H1 (cell line): ENCODE measurements around the gene MRM2. TPM values are rescaled to one million over a fixed set of nuclear protein-coding genes. Genes with fewer than 3 reads are reported as not detected.

Experiments used
- CTCF ChIA-PET: fragments of 300-600 bp; sonication (Branson Sonifier 250); formaldehyde crosslinking; loops from one replicate; lab custom pipeline; 2021; ENCODE audit not compliant: partially characterized antibody; lab: Charles Lee
- POLR2A ChIA-PET: fragments of 300-600 bp; sonication (Branson Sonifier 250); formaldehyde crosslinking; loops from one replicate; lab custom pipeline; 2021; ENCODE audit warnings: inconsistent platforms; ENCODE audit not compliant: partially characterized antibody; lab: Charles Lee
- DNase-seq, 2 experiments: peaks; one replicate each; pipeline versions ENCODE4 v3.0.0 to v3.0.0-alpha.2; 2010 to 2022; ENCODE audit warnings: low spot score in 2 of 2, low read depth in 1 of 2, mixed read lengths in 1 of 2
- FAIRE-seq: peaks from 2 replicates; lab custom pipeline; 2011; peaks lifted over from hg19 to GRCh38; lab: Jason Lieb, UNC
- H2AFZ ChIP-seq: 2 replicates; pipeline ENCODE4 v1.8.1; 2012; ENCODE audit warnings: low read length, inconsistent platforms
- H2AK5ac ChIP-seq: 2 replicates; pipeline ENCODE4 v1.6.1; 2013; ENCODE audit warnings: low read depth, low read length
- H2BK120ac ChIP-seq: replicated peaks from 2 replicates; pipeline ENCODE3; 2013; ENCODE audit warnings: low read depth, low read length, inconsistent platforms
- H2BK12ac ChIP-seq: 2 replicates; pipeline ENCODE4 v1.6.1; 2013; ENCODE audit warnings: low read depth, low read length
- H2BK15ac ChIP-seq: 2 replicates; pipeline ENCODE4 v1.6.1; 2013; ENCODE audit warnings: low read length
- H2BK20ac ChIP-seq: 2 replicates; pipeline ENCODE4 v1.6.1; 2013; ENCODE audit warnings: low read length
- H2BK5ac ChIP-seq: 2 replicates; pipeline ENCODE4 v1.6.1; 2013; ENCODE audit warnings: low read depth, low read length
- H3K14ac ChIP-seq: 2 replicates; pipeline ENCODE4 v1.6.1; 2013; ENCODE audit warnings: inconsistent platforms; ENCODE audit not compliant: insufficient read length
- H3K18ac ChIP-seq: 2 replicates; pipeline ENCODE4 v1.6.1; 2013; ENCODE audit warnings: low read length; ENCODE audit errors: extremely low read depth
- H3K23ac ChIP-seq: 2 replicates; pipeline ENCODE4 v1.6.1; 2013; ENCODE audit warnings: inconsistent platforms; ENCODE audit not compliant: insufficient read length
- H3K23me2 ChIP-seq: 2 replicates; pipeline ENCODE4 v1.6.1; 2013; ENCODE audit warnings: low read depth, low read length
- H3K27ac ChIP-seq: 2 replicates; pipeline ENCODE4 v1.6.1; 2011; ENCODE audit warnings: low read depth, low read length, inconsistent platforms
- H3K27me3 ChIP-seq, 4 experiments: replicated peaks in 1 of 4; 1 replicate in 1 of 4; 2 replicates in 3 of 4; pipeline versions ENCODE4 v1.6.1 to v1.8.1; 2011 to 2013; ENCODE audit warnings: low read length in 3 of 4, mild to moderate bottlenecking in 3 of 4, inconsistent platforms in 2 of 4, mixed read lengths in 2 of 4, moderate library complexity in 1 of 4; ENCODE audit not compliant: control insufficient read depth in 3 of 4, insufficient read depth in 3 of 4; ENCODE audit errors: extremely low read depth in 1 of 4
- H3K36me3 ChIP-seq, 4 experiments: 2 replicates each; pipeline versions ENCODE4 v1.6.1 to v1.8.1; 2011 to 2013; ENCODE audit warnings: mild to moderate bottlenecking in 4 of 4, low read length in 3 of 4, moderate library complexity in 2 of 4, control low read depth in 1 of 4, inconsistent platforms in 1 of 4; ENCODE audit not compliant: insufficient read depth in 4 of 4, control insufficient read depth in 2 of 4
- H3K4ac ChIP-seq: replicated peaks from 2 replicates; pipeline ENCODE3; 2013; ENCODE audit warnings: low read length, low read depth, mixed read lengths, inconsistent platforms; ENCODE audit not compliant: insufficient read length
- H3K4me1 ChIP-seq, 4 experiments: replicated peaks in 1 of 4; 1 replicate in 1 of 4; 2 replicates in 3 of 4; pipeline versions ENCODE4 v1.6.1 to v1.8.1; 2011 to 2013; ENCODE audit warnings: low read length in 3 of 4, inconsistent platforms in 2 of 4, mixed read lengths in 1 of 4; ENCODE audit not compliant: insufficient read depth in 4 of 4, control insufficient read depth in 3 of 4
- H3K4me2 ChIP-seq, 2 experiments: 2 replicates each; pipeline versions ENCODE4 v1.6.1 to v1.8.1; 2011 to 2013; ENCODE audit warnings: low read depth in 2 of 2, low read length in 2 of 2, control low read depth in 1 of 2, inconsistent platforms in 1 of 2, mild to moderate bottlenecking in 1 of 2; ENCODE audit not compliant: insufficient read depth in 1 of 2
- H3K4me3 ChIP-seq, 4 experiments: fragments of 200-600, 300-600 bp in 1 of 4; sonication (generic), shearing (Covaris generic), sonication (Bioruptor Twin) in 1 of 4; 2 replicates each; pipeline versions ENCODE4 v1.5.1 to v1.8.1; 2011 to 2016; ENCODE audit warnings: low read length in 4 of 4, low read depth in 3 of 4, control low read depth in 2 of 4, inconsistent platforms in 2 of 4, mild to moderate bottlenecking in 2 of 4, mixed read lengths in 1 of 4, moderate library complexity in 1 of 4; ENCODE audit not compliant: insufficient read depth in 2 of 4; ENCODE audit errors: extremely low read depth in 1 of 4
- H3K56ac ChIP-seq: replicated peaks from 2 replicates; pipeline ENCODE3; 2013; ENCODE audit warnings: low read depth, mild to moderate bottlenecking, mixed read lengths, low read length, inconsistent platforms; ENCODE audit not compliant: insufficient read length
- H3K79me1 ChIP-seq: 2 replicates; pipeline ENCODE4 v1.6.1; 2013; ENCODE audit warnings: low read depth, low read length, control low read depth
- H3K79me2 ChIP-seq, 2 experiments: 2 replicates each; pipeline versions ENCODE4 v1.6.1 to v1.8.1; 2012 to 2013; ENCODE audit warnings: low read length in 2 of 2, mild to moderate bottlenecking in 2 of 2, inconsistent platforms in 1 of 2; ENCODE audit not compliant: insufficient read depth in 2 of 2, control insufficient read depth in 1 of 2
- H3K9ac ChIP-seq, 4 experiments: replicated peaks in 1 of 4; 1 replicate in 1 of 4; 2 replicates in 3 of 4; pipeline versions ENCODE4 v1.6.1 to v1.8.1; 2011 to 2013; ENCODE audit warnings: low read depth in 3 of 4, low read length in 3 of 4, control low read depth in 2 of 4, mild to moderate bottlenecking in 2 of 4, moderate library complexity in 2 of 4, inconsistent platforms in 1 of 4; ENCODE audit errors: extremely low read depth in 1 of 4
- H3K9me3 ChIP-seq, 2 experiments: 2 replicates each; pipeline versions ENCODE4 v1.6.1 to v1.8.1; 2012 to 2013; ENCODE audit warnings: mild to moderate bottlenecking in 2 of 2, moderate library complexity in 2 of 2, control low read depth in 1 of 2, inconsistent platforms in 1 of 2, low read depth in 1 of 2, low read length in 1 of 2, mixed read lengths in 1 of 2; ENCODE audit not compliant: insufficient read depth in 2 of 2
- H4K20me1 ChIP-seq, 2 experiments: replicated peaks in 1 of 2; 2 replicates each; pipeline versions ENCODE3 to v1.8.1; 2011 to 2013; ENCODE audit warnings: inconsistent platforms in 2 of 2, low read length in 2 of 2, mild to moderate bottlenecking in 1 of 2; ENCODE audit not compliant: insufficient read depth in 2 of 2, control insufficient read depth in 1 of 2
- H4K5ac ChIP-seq: 2 replicates; pipeline ENCODE4 v1.6.1; 2013; ENCODE audit warnings: low read length, low read depth, mixed read lengths, inconsistent platforms; ENCODE audit not compliant: insufficient read length
- H4K8ac ChIP-seq: 2 replicates; pipeline ENCODE4 v1.8.0; 2013; ENCODE audit warnings: mild to moderate bottlenecking, moderate library complexity, low read length, inconsistent platforms; ENCODE audit not compliant: insufficient read depth; ENCODE audit errors: extremely low read depth
- H4K91ac ChIP-seq: replicated peaks from 2 replicates; pipeline ENCODE3; 2013; ENCODE audit warnings: low read length, mixed read lengths, inconsistent platforms; ENCODE audit not compliant: insufficient read length
- ASH2L ChIP-seq: fragments of 200-600, 300-600 bp; sonication (generic); IDR thresholded peaks from one replicate; pipeline ENCODE4 v1.7.1; 2017; ENCODE audit warnings: low read length
- BRCA1 ChIP-seq: IDR thresholded peaks from 2 replicates; pipeline ENCODE4 v1.6.1; 2012; ENCODE audit warnings: low read depth, low read length, improper control_type of control experiment
- EP300 ChIP-seq, 2 experiments: IDR thresholded peaks; 1 replicate in 1 of 2; 2 replicates in 1 of 2; pipeline ENCODE4 v1.6.1; 2011 to 2012; ENCODE audit warnings: low read depth in 2 of 2, low read length in 2 of 2, mild to moderate bottlenecking in 2 of 2, borderline replicate concordance in 1 of 2, inconsistent platforms in 1 of 2, moderate library complexity in 1 of 2
- GTF2F1 ChIP-seq: IDR thresholded peaks from 2 replicates; pipeline ENCODE4 v1.6.1; 2012; ENCODE audit warnings: low read depth, low read length, improper control_type of control experiment, borderline replicate concordance
- MAFK ChIP-seq: IDR thresholded peaks from 2 replicates; pipeline ENCODE4 v1.6.1; 2012; ENCODE audit warnings: low read depth, mild to moderate bottlenecking, improper control_type of control experiment, low read length
- MAX ChIP-seq: IDR thresholded peaks from 2 replicates; pipeline ENCODE4 v1.6.1; 2012; ENCODE audit warnings: inconsistent platforms
- NRF1 ChIP-seq: IDR thresholded peaks from 2 replicates; pipeline ENCODE4 v1.6.1; 2011; ENCODE audit warnings: mild to moderate bottlenecking, low read depth, low read length, improper control_type of control experiment
- POLR2AphosphoS5 ChIP-seq: IDR thresholded peaks from 2 replicates; pipeline ENCODE4 v1.6.1; 2011; ENCODE audit warnings: low read depth, low read length
- SP1 ChIP-seq: IDR thresholded peaks from 2 replicates; pipeline ENCODE4 v1.6.1; 2011; ENCODE audit warnings: low read depth, low read length
- TCF12 ChIP-seq: IDR thresholded peaks from 2 replicates; pipeline ENCODE4 v1.6.1; 2011; ENCODE audit warnings: low read depth, mild to moderate bottlenecking, low read length
- USF2 ChIP-seq: IDR thresholded peaks from 2 replicates; pipeline ENCODE4 v1.6.1; 2011; ENCODE audit warnings: low read length, improper control_type of control experiment
- WGBS, 2 experiments: shearing (Covaris generic) in 1 of 2; methylation state at CpG; one replicate each; pipeline versions ENCODE4 v1.1.6 to v1.1.7; 2013 to 2015; ENCODE audit warnings: low lambda C conversion rate in 2 of 2, mixed read lengths in 2 of 2, inconsistent platforms in 1 of 2, low coverage in 1 of 2, missing lambda C conversion rate in 1 of 2; ENCODE audit not compliant: insufficient replicate concordance in 2 of 2, insufficient coverage in 1 of 2, insufficient read length in 1 of 2; ENCODE audit errors: extremely low coverage in 1 of 2, missing lambda C conversion rate in 1 of 2; 5-methylcytosine and 5-hydroxymethylcytosine counted together
- polyA plus RNA-seq, 7 experiments: library from polyadenylated mRNA; depleted of rRNA in 3 of 7; stranded (reverse) in 5 of 7; unstranded in 2 of 7; fragments of >200 nt in 5 of 7; fragments of 200-250 nt in 2 of 7; gene quantifications; 1 replicate in 5 of 7; 2 replicates in 1 of 7; 4 replicates in 1 of 7; pipeline versions ENCODE4 v1.2.1 to v1.2.3, GENCODE V29; 2011 to 2013; ENCODE audit warnings: missing spikeins in 2 of 7, mixed read lengths in 2 of 7
- total RNA-seq: library from RNA; stranded (reverse); fragmentation: NEBNext Ultra II Directional; extraction: Animal tissue kit (Norgen Biotek cat#: 25700); gene quantifications from 2 replicates; pipeline ENCODE4 v1.2.1, GENCODE V29; 2021

MRM2 gene
- total and polyA plus RNA-seq, 2 of the 8 experiments (the other 6 are each of a cell fraction or from before 2014, with no cell fraction given), result 17.2 to 38.6 TPM

- no peaks in the 10 kb centered on the region for H3K27me3 ChIP-seq
- H2AFZ ChIP-seq, result no peak overlapping the region
- no peak overlapping the region for H3K4me2 ChIP-seq
- peaks cover 6% of the 10 kb centered on the region for H3K79me1 ChIP-seq
- no peaks in the 10 kb centered on the region for H3K9me3 ChIP-seq
- H2AK5ac ChIP-seq, result no peak overlapping the region
- no peak overlapping the region for H2BK15ac ChIP-seq
- 96% methylated on average over 14 of the region's 19 CpGs; no CpG with 5 or more reads in 1 of the 2 experiments for WGBS, 2 experiments
- H4K8ac ChIP-seq, result no peak overlapping the region
- no peak overlapping the region for H3K56ac ChIP-seq
- no peaks in the 10 kb centered on the region for H3K4me1 ChIP-seq
- peaks cover 0 to 4% of the 10 kb centered on the region in 2 experiments; a peak in 3 of 4 replicates for H3K79me2 ChIP-seq
- H4K5ac ChIP-seq, result no peak overlapping the region
- peaks cover 20 to 63% (median 47%) of the 10 kb centered on the region in 4 experiments; a peak in 7 of 8 replicates for H3K36me3 ChIP-seq
- no peak for DNase-seq
- no peak overlapping the region for H2BK120ac ChIP-seq
- ChIA-PET POLR2A (interaction anchor here (1.6 kb wide), 1 partner anchor 17 kb away, joined by 3 read pairs; no protein-coding TSS in a partner anchor), CTCF (interaction anchor here (0.9 to 1.3 kb wide), 3 partner anchors 23 to 146 kb away, joined by 3 read pairs; no protein-coding TSS in a partner anchor)
- H3K23me2 ChIP-seq, result no peaks in the 10 kb centered on the region
- no peak overlapping the region for H3K14ac ChIP-seq
- FAIRE-seq, result no peak
- no peak overlapping the region for H3K27ac ChIP-seq
- peaks cover 4 to 26% of the 10 kb centered on the region in 2 experiments for H4K20me1 ChIP-seq
- no peak overlapping the region for H2BK20ac ChIP-seq
- H3K23ac ChIP-seq, result no peak overlapping the region
- no peak overlapping the region for H4K91ac ChIP-seq
- H2BK12ac ChIP-seq, result no peak overlapping the region
- no peak overlapping the region for H3K9ac ChIP-seq
- no peak overlapping the region for H3K4me3 ChIP-seq
- no peak overlapping the region for H3K18ac ChIP-seq
- H2BK5ac ChIP-seq, result no peak overlapping the region
- no peak overlapping the region for H3K4ac ChIP-seq
- no peak for TF ChIP-seq BRCA1
- TF ChIP-seq POLR2AphosphoS5, result no peak
- no peak for TF ChIP-seq NRF1
- no peak for TF ChIP-seq EP300 (IDR thresholded peaks at IDR 0.05; ENCODE audit: borderline replicate concordance in 1 of 2, low read depth in 2 of 2, low read length in 2 of 2)
- no peak for TF ChIP-seq MAFK
- TF ChIP-seq USF2, result no peak
- no peak for TF ChIP-seq SP1
- no peak for TF ChIP-seq TCF12
- no peak for TF ChIP-seq MAX
- TF ChIP-seq GTF2F1, result no peak
- TF ChIP-seq ASH2L, result no peak
Measured at GRCh38 chr7:2217716-2218443, 24.1 kb downstream of the MRM2 start.
